K562 (cell line): ENCODE results near the gene FES. TPM values are rescaled to one million over a fixed set of nuclear protein-coding genes. Genes with fewer than 3 reads are reported as not detected.
A peak's percentile ranks its signal among the peaks of the same experiment; 100 is the strongest.

ENCODE experiments used
- AFF1 ChIP-seq, 2 experiments: fragments of 450-650 bp; IDR thresholded peaks; 2 replicates each; pipeline ENCODE4 v1.6.1; 2018; ENCODE audit warnings: mild to moderate bottlenecking in 2 of 2, low read depth in 1 of 2; ENCODE audit not compliant: partially characterized antibody in 2 of 2
- CXXC5 ChIP-seq: fragments of 250-450 bp; sonication (Bioruptor Pico); IDR thresholded peaks from 2 replicates; pipeline ENCODE4 v1.8.0; 2022; ENCODE audit warnings: inconsistent platforms, mild to moderate bottlenecking, moderate library complexity
- ETV6 ChIP-seq, 3 experiments: fragments of 150-350 bp in 1 of 3; sonication (generic) in 1 of 3; formaldehyde crosslinking in 1 of 3; IDR thresholded peaks; 2 replicates each; pipeline versions ENCODE4 v1.6.1 to v1.8.0; 2014 to 2022; ENCODE audit warnings: borderline replicate concordance in 2 of 3, low read depth in 2 of 3, antibody characterized with exemption in 1 of 3, low read length in 1 of 3, mild to moderate bottlenecking in 1 of 3, missing genetic modification reagents in 1 of 3
- HLTF ChIP-seq: fragments of 450-650 bp; IDR thresholded peaks from 2 replicates; pipeline ENCODE4 v1.6.1; 2016
- POLR2A ChIP-seq: fragments of 450-650 bp; conservative IDR thresholded peaks from 2 replicates; pipeline ENCODE4 v1.6.1; 2016
- POLR2AphosphoS5 ChIP-seq: IDR thresholded peaks from 2 replicates; pipeline ENCODE4 v1.6.1; 2011; ENCODE audit warnings: mild to moderate bottlenecking, low read depth, low read length, moderate library complexity; ENCODE audit not compliant: control insufficient read depth, insufficient read depth
- RBBP5 ChIP-seq: fragments of 200-600 bp; sonication (generic); IDR thresholded peaks from 2 replicates; pipeline ENCODE4 v1.6.1; 2012; ENCODE audit warnings: borderline replicate concordance, mild to moderate bottlenecking, low read length, control low read depth, inconsistent platforms; ENCODE audit not compliant: insufficient read depth, poor library complexity, severe bottlenecking
- TBP ChIP-seq: optimal IDR thresholded peaks from 2 replicates; pipeline ENCODE3; 2011; ENCODE audit warnings: low read depth, low read length, improper control_type of control experiment
- TCF7 ChIP-seq: sonication (generic); IDR thresholded peaks from 2 replicates; pipeline ENCODE4 v1.6.1; 2016; ENCODE audit warnings: antibody characterized with exemption, borderline replicate concordance
- TFE3 ChIP-seq: fragments of 450-650 bp; formaldehyde crosslinking; IDR thresholded peaks from 2 replicates; pipeline ENCODE4 v1.4.0; 2020; ENCODE audit warnings: mild to moderate bottlenecking, mixed read lengths
- ZBTB1 ChIP-seq: sonication (generic); formaldehyde crosslinking; IDR thresholded peaks from 2 replicates; pipeline ENCODE4 v1.8.1; 2023; ENCODE audit warnings: missing genetic modification reagents, low read depth, mild to moderate bottlenecking, borderline replicate concordance
- polyA plus RNA-seq, 8 experiments: library from polyadenylated mRNA; depleted of rRNA in 4 of 8; stranded (reverse) in 5 of 8; unstranded in 3 of 8; fragments of >200 nt; fragmentation: Nextera tagmentation in 2 of 8; fragmentation: Illumina TruSeq in 1 of 8; extraction: Ambion mirVana in 2 of 8; extraction: Trizol in 1 of 8; gene quantifications; 2 replicates each; pipeline versions ENCODE4 v1.2.1 to v1.2.3, GENCODE V29; 2011 to 2014; ENCODE audit warnings: inconsistent platforms in 1 of 8, missing spikeins in 1 of 8
- total RNA-seq, 7 experiments: library from RNA; depleted of rRNA in 6 of 7; stranded (reverse); fragments of >200 nt in 6 of 7; fragmentation: Illumina TruSeq in 2 of 7; extraction: Trizol in 2 of 7; gene quantifications; 2 replicates each; pipeline versions ENCODE4 v1.2.1 to v1.2.3, GENCODE V29; 2011 to 2021; ENCODE audit warnings: low replicate concordance in 1 of 7
- TF ChIP-seq, protein P1 (sequence below): fragments of 150-350 bp; IDR thresholded peaks from 2 replicates; pipeline ENCODE4 v1.6.1; 2014; ENCODE audit warnings: low read depth, mild to moderate bottlenecking, low read length, borderline replicate concordance
- TF ChIP-seq, protein P2 (sequence below): fragments of 450-650 bp; IDR thresholded peaks from 2 replicates; pipeline ENCODE4 v1.7.1; 2018; ENCODE audit warnings: mild to moderate bottlenecking, low read depth; ENCODE audit not compliant: partially characterized antibody

The FES gene
- total and polyA plus RNA-seq, 9 of the 15 experiments (the other 6 are each of a cell fraction or from before 2014, with no cell fraction given): 0.38 to 2.6 (median 0.82) TPM

DNA sequence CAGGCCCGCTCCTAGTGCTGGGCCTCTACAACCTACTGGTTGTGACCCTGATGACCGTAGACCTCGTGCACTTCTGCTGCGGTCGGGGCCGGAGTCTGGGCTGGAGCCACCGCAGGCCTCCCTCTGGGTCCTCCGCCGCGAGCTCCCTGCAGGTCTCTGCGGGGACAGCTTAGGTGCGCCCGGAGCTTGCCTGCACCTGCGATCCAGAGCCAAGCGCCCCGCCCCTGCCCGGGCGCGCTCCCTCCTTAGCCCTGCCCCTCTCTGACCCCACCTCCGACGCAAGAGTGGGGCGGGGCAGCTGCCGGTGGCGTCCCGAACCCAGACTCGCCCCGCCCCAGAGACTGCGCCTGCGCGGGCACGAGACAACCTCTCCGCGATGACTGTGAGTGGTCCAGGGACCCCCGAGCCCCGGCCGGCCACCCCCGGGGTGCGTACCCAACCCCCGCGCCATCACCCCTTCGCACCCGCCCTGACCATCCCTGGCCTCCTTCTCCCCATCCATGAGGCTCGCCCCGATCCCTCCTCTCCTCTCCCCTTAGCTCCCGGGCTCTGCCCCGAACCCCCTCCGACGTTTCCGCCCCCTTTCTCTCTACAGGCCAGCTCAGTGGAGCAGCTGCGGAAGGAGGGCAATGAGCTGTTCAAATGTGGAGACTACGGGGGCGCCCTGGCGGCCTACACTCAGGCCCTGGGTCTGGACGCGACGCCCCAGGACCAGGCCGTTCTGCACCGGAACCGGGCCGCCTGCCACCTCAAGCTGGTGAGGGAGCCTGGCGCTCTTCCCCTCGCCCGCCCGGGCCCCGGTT is 50.8 kb downstream of the FES start, which contains the start of gene UNC45A (continued):
- TF ChIP-seq TCF7 (no peak), TFE3 (CRISPR knock-in tag) (no peak), POLR2A (peak; percentile 50; the same call in 1 of the 2 replicates), AFF1 (IDR thresholded peaks at IDR 0.05; ENCODE audit: low read depth in 1 of 2, partially characterized antibody in 2 of 2) (no peak), CXXC5 (CRISPR knock-in tag) (peak; percentile 44; the same call in 1 of the 2 replicates), TBP (peak; percentile 6), ETV6 (IDR thresholded peaks at IDR 0.05; ENCODE audit: borderline replicate concordance in 1 of 2, low read depth in 2 of 2, low read length in 1 of 2) (no peak), ETV6 (CRISPR knock-in tag; IDR thresholded peaks at IDR 0.05; ENCODE audit: borderline replicate concordance) (no peak), POLR2AphosphoS5 (no peak), ZBTB1 (no peak), HLTF (0 out of 2 replicates have a peak, but pooled peaks have one; percentile 37), RBBP5 (peak; percentile 62)
- TF ChIP-seq, protein P1, sequence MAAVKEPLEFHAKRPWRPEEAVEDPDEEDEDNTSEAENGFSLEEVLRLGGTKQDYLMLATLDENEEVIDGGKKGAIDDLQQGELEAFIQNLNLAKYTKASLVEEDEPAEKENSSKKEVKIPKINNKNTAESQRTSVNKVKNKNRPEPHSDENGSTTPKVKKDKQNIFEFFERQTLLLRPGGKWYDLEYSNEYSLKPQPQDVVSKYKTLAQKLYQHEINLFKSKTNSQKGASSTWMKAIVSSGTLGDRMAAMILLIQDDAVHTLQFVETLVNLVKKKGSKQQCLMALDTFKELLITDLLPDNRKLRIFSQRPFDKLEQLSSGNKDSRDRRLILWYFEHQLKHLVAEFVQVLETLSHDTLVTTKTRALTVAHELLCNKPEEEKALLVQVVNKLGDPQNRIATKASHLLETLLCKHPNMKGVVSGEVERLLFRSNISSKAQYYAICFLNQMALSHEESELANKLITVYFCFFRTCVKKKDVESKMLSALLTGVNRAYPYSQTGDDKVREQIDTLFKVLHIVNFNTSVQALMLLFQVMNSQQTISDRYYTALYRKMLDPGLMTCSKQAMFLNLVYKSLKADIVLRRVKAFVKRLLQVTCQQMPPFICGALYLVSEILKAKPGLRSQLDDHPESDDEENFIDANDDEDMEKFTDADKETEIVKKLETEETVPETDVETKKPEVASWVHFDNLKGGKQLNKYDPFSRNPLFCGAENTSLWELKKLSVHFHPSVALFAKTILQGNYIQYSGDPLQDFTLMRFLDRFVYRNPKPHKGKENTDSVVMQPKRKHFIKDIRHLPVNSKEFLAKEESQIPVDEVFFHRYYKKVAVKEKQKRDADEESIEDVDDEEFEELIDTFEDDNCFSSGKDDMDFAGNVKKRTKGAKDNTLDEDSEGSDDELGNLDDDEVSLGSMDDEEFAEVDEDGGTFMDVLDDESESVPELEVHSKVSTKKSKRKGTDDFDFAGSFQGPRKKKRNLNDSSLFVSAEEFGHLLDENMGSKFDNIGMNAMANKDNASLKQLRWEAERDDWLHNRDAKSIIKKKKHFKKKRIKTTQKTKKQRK: no peak
- TF ChIP-seq, protein P2, sequence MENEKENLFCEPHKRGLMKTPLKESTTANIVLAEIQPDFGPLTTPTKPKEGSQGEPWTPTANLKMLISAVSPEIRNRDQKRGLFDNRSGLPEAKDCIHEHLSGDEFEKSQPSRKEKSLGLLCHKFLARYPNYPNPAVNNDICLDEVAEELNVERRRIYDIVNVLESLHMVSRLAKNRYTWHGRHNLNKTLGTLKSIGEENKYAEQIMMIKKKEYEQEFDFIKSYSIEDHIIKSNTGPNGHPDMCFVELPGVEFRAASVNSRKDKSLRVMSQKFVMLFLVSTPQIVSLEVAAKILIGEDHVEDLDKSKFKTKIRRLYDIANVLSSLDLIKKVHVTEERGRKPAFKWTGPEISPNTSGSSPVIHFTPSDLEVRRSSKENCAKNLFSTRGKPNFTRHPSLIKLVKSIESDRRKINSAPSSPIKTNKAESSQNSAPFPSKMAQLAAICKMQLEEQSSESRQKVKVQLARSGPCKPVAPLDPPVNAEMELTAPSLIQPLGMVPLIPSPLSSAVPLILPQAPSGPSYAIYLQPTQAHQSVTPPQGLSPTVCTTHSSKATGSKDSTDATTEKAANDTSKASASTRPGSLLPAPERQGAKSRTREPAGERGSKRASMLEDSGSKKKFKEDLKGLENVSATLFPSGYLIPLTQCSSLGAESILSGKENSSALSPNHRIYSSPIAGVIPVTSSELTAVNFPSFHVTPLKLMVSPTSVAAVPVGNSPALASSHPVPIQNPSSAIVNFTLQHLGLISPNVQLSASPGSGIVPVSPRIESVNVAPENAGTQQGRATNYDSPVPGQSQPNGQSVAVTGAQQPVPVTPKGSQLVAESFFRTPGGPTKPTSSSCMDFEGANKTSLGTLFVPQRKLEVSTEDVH: no peak
